ENCODE data around the gene TMEM141.
"Not testable (repeated sequence)": the region's sequence is repeated elsewhere in the genome, so short reads cannot be mapped to it uniquely, and the experiment has no call there.

TMEM141 gene

GRCh38 chr9:136774416-136775045 is 16.6 kb upstream of the TMEM141 start:
- DNase-seq = no peak

- no peak for DNase-seq
Measured at GRCh38 chr9:136775191-136775590, 16.0 kb upstream of the TMEM141 start.

DNA sequence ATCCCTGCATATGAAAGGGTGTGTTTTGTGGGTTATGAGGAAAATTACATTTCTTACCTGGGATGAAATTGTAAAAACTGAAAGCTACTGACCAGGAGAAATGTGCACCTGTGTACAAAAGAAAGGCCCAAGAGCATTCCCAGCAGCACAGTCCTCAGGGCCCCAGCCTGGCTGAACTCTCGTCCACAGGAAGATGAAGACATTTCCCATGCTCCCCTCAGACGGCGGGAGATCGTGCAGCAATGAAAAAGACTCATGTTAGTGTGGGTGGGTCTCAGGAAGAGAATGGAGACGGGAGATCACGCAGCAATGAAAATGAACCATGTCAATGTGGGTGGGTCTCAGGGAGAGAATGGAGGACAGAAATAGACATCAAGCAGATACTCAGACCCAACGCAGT is 14.2 kb upstream of the TMEM141 start:
- DNase-seq = no peak

GRCh38 chr9:136777359-136777758 is 13.8 kb upstream of the TMEM141 start:
- DNase-seq = no peak

GRCh38 chr9:136779808-136780207 is 11.3 kb upstream of the TMEM141 start:
- DNase-seq = no peak

- DNase-seq = no peak
Measured at GRCh38 chr9:136782452-136782851, 8.7 kb upstream of the TMEM141 start.

- no peak for DNase-seq
Measured at GRCh38 chr9:136784249-136784996, 6.7 kb upstream of the TMEM141 start.

GRCh38 chr9:136784997-136785361 is 6.2 kb upstream of the TMEM141 start:
- no peak for DNase-seq

- DNase-seq = not testable (repeated sequence)
Measured at GRCh38 chr9:136785565-136786355, 5.4 kb upstream of the TMEM141 start.

- DNase-seq = no peak
Measured at GRCh38 chr9:136786451-136786850, 4.7 kb upstream of the TMEM141 start.

- DNase-seq = peak; percentile 27
Measured at GRCh38 chr9:136786983-136787382, 4.2 kb upstream of the TMEM141 start.

DNA sequence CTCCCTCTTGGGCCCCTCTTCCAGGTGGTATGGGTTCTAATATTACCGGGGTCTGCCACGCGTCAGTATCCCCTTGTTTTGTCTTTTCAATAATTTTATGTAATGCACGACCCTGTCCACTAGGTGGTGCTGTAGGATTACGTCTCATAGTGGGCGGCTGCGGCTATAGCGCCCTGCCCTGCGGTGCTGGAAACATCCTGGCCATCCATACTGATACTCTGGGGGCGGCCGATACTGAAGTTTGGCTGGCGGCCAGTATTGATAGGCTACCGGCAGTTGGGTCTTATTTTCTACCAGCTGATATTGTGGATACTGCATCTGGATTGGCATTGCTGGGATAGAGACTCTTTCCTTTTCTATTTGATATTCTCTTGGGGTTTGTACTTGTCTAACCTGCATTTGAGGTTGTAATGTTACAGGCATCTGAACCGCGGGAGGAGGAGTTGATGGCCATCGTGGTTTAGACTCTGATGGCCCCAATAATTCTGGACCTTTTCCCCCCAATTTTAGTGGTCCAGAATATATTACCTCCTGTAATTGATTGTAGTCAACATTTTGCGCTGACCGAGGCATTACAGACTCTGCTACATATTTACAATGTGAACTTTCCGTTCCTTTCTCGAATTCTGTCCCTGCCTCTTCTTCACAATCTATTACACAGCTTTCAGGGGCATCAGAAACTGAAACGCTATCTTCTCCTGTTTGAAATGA is 3.3 kb upstream of the TMEM141 start:
- peak; percentile 49 for DNase-seq

DNA sequence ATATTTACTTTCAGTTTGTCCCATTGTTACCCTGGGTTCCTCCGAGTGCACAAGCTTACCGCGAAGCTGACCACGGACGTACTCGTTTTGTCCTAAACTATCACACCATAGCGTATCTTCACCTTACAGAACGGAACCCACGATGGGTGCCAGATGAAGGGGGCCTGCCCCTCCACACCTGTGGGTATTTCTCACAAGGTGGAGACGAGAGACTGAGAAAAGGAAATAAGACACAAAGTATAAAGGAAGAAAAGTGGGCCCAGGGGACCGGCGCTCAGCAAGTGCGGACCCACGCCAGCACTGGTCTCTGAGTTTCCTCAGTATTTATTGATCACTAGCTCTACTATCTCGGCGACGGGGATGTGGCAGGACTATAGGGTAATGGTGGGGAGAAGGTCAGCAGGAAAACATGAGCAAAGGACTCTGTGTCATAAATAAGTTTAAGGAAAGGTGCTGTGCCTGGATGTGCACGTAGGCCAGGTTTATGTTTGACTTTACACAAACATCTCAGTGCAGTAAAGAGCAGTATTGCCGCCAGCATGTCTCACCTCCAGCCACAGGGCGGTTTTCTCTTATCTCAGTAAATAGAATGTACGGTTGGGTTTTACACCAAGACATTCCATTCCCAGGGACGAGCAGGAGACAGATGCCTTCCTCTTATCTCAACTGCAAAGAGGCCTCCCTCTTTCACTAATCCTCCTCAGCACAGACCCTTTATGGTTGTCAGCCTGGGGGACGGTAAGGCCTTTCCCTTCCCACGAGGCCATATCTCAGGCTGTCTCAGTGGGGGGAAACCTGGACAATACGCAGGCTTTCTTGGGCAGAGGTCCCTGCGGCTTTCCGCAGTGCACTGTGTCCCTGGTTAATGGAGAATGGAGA is 2.3 kb upstream of the TMEM141 start:
- DNase-seq = not testable (repeated sequence)

DNA sequence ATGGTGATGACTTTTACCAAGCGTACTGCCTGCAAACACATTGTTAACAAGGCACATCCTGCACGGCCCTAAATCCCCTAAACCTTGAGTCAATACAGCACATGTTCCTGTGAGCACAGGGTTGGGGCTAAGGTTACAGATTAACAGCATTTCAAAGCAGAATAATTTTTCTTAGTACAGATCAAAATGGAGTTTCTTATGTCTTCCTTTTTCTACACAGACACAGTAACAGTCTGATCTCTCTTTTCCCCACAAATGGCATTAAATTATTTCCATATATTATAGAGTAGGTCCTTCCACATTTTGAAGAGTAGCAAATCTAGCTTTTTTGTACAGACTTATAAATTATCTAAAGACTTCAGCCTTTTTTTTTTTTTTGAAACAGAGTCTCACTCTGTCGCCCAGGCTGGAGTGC is 1.6 kb upstream of the TMEM141 start:
- no peak for DNase-seq

- no peak for DNase-seq
Measured at GRCh38 chr9:136791516-136792276, 552 bp downstream of the TMEM141 start.

DNA sequence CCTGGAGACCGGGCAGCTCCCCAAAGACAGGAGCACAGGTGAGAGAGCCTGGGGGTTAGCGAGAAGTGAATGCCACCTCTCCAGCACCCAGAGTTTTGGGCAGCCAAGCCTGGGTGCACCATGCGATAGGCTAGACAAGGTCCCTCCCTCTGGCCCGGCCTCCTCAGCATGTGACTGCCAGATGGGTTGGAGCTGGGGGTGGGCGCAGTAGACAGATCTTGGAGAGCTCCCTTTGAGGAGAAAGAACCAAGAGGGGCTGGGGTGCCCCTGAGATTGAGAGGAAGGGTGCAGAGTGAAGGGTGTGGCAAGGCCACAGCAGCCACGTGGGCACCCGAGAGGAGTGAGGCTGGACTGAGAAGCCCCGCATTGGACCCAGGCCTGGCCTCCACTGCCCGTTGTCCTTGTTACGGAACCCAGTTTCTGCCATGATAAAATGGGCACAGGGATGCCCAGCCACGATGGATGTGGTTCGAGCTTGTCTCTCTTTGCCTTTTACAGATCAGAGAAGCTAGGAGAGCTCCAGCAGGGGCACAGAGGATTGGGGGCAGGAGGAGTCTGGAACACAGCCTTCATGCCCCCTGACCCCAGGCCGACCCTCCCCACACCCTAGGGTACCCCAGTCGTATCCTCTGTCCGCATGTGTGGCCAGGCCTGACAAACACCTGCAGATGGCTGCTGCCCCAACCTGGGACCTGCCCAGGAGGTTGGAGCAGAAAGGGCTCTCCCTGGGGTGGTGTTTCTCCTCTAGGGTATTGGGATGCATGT is 1.4 kb downstream of the TMEM141 start:
- DNase-seq = no peak

- no peak for DNase-seq
Measured at GRCh38 chr9:136793086-136793946, 2.2 kb downstream of the TMEM141 start.

GRCh38 chr9:136794281-136794999 is 3.3 kb downstream of the TMEM141 start:
- no peak for DNase-seq

DNA sequence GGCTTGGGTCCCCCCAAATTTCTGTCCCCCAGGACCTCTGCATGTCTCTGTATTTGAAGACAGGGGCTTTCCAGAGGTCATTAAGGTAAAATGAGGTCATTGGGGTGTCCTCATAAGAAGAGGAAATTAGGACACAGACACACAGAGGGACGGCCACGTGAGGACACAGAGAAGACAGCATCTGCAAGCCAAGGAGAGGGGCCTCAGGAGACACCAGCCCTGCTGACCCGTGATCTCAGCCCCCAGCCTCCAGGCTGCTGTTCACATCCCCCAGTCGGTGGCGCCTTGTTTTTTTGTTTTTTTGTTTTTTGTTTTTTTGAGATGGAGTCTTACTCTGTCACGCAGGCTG is 3.8 kb downstream of the TMEM141 start:
- no peak for DNase-seq

Data from NCI-H1105 (cell line).